Endothelial cell of umbilical vein (primary cell): Measurements from ENCODE around the gene SH3RF3. TPM values are rescaled to one million over a fixed set of nuclear protein-coding genes. Genes with fewer than 3 reads are reported as not detected.

ENCODE experiments used
- BruUV-seq: library from RNA; stranded (reverse); fragments of 400-500 nt; replicated peaks from 2 replicates; lab custom pipeline; 2021; lab: Mats Ljungman, UMichigan
- CTCF ChIA-PET: fragments of 300-600, 350-600 bp; sonication (Branson Sonifier 250); formaldehyde crosslinking; loops from one replicate; lab custom pipeline; 2021; ENCODE audit warnings: antibody characterized with exemption, inconsistent platforms; lab: Charles Lee
- POLR2A ChIA-PET: fragments of 300-600, 350-600 bp; sonication (Branson Sonifier 250); formaldehyde crosslinking; loops from one replicate; lab custom pipeline; 2021; ENCODE audit warnings: antibody characterized with exemption, inconsistent platforms; lab: Charles Lee
- DNase-seq: peaks from one replicate; pipeline ENCODE4 v3.0.0-alpha.2; 2011; ENCODE audit warnings: low read depth, low spot score
- FAIRE-seq: peaks from 2 replicates; lab custom pipeline; 2011; peaks lifted over from hg19 to GRCh38; lab: Jason Lieb, UNC
- H2AFZ ChIP-seq: 2 replicates; pipeline ENCODE4 v1.6.0; 2012; ENCODE audit warnings: low read depth, low read length, control low read depth, inconsistent platforms
- H3K27ac ChIP-seq: 2 replicates; pipeline ENCODE4 v1.5.1; 2011; ENCODE audit warnings: low read depth, mild to moderate bottlenecking, control low read depth, low read length, moderate library complexity; ENCODE audit not compliant: insufficient read depth
- H3K27me3 ChIP-seq, 2 experiments: 2 replicates each; pipeline versions ENCODE4 v1.6.0 to v1.6.1; 2011; ENCODE audit warnings: low read length in 2 of 2, mixed read lengths in 1 of 2; ENCODE audit not compliant: control insufficient read depth in 2 of 2, insufficient read depth in 2 of 2
- H3K36me3 ChIP-seq, 2 experiments: 2 replicates in 1 of 2; 3 replicates in 1 of 2; pipeline ENCODE4 v1.5.1; 2011; ENCODE audit warnings: low read length in 2 of 2, mild to moderate bottlenecking in 1 of 2, moderate library complexity in 1 of 2; ENCODE audit not compliant: control insufficient read depth in 2 of 2, insufficient read depth in 2 of 2; ENCODE audit errors: extremely low read depth in 1 of 2
- H3K4me1 ChIP-seq: 3 replicates; pipeline ENCODE4 v1.5.1; 2011; ENCODE audit warnings: mild to moderate bottlenecking, low read length; ENCODE audit not compliant: control insufficient read depth, insufficient read depth; ENCODE audit errors: extremely low read depth
- H3K4me2 ChIP-seq: 2 replicates; pipeline ENCODE4 v1.6.1; 2011; ENCODE audit warnings: low read length, control low read depth, mixed read lengths; ENCODE audit not compliant: insufficient read depth
- H3K4me3 ChIP-seq, 3 experiments: fragments of 200-600 bp in 1 of 3; sonication (generic), shearing (Covaris generic) in 1 of 3; replicated peaks in 1 of 3; 2 replicates each; pipeline ENCODE4 v1.5.1; 2011 to 2016; ENCODE audit warnings: control low read depth in 3 of 3, low read length in 3 of 3, mild to moderate bottlenecking in 2 of 3, inconsistent platforms in 1 of 3, low read depth in 1 of 3, moderate library complexity in 1 of 3; ENCODE audit not compliant: insufficient read depth in 1 of 3
- H3K79me2 ChIP-seq: 2 replicates; pipeline ENCODE4 v1.6.0; 2012; ENCODE audit warnings: low read length, inconsistent platforms; ENCODE audit not compliant: control insufficient read depth, insufficient read depth
- H3K9ac ChIP-seq: replicated peaks from 2 replicates; pipeline ENCODE3; 2011; ENCODE audit warnings: low read length, control low read depth; ENCODE audit not compliant: insufficient read depth; ENCODE audit errors: extremely low read depth
- H3K9me1 ChIP-seq: replicated peaks from 3 replicates; pipeline ENCODE4 v1.6.0; 2011; ENCODE audit warnings: mild to moderate bottlenecking, low read length; ENCODE audit not compliant: control insufficient read depth, insufficient read depth; ENCODE audit errors: extremely low read depth
- H3K9me3 ChIP-seq: replicated peaks from 2 replicates; pipeline ENCODE4 v1.5.1; 2012; ENCODE audit warnings: low read length, inconsistent platforms; ENCODE audit not compliant: control insufficient read depth, insufficient read depth
- H4K20me1 ChIP-seq: replicated peaks from 2 replicates; pipeline ENCODE3; 2011; ENCODE audit warnings: mild to moderate bottlenecking, low read length; ENCODE audit not compliant: control insufficient read depth, insufficient read depth; ENCODE audit errors: extremely low read depth
- CTCF ChIP-seq, 2 donors: IDR thresholded peaks; 1 replicate in 1 of 2; 2 replicates in 1 of 2; pipeline ENCODE4 v1.5.1; 2011; ENCODE audit warnings: low read length in 2 of 2, mild to moderate bottlenecking in 2 of 2, moderate library complexity in 2 of 2, control low read depth in 1 of 2, inconsistent platforms in 1 of 2, low read depth in 1 of 2; ENCODE audit not compliant: insufficient read depth in 1 of 2; ENCODE audit errors: extremely low read depth in 1 of 2
- EZH2 ChIP-seq: IDR thresholded peaks from 2 replicates; pipeline ENCODE4 v1.6.1; 2012; ENCODE audit warnings: borderline replicate concordance, low read depth, mild to moderate bottlenecking, moderate library complexity, low read length, inconsistent platforms; ENCODE audit not compliant: severe bottlenecking
- FOS ChIP-seq: IDR thresholded peaks from 2 replicates; pipeline ENCODE4 v1.6.1; 2011; ENCODE audit warnings: mild to moderate bottlenecking, low read length, moderate library complexity, borderline replicate concordance; ENCODE audit not compliant: insufficient read depth
- GATA2 ChIP-seq: IDR thresholded peaks from 2 replicates; pipeline ENCODE4 v1.7.0; 2011; ENCODE audit warnings: low read depth, mild to moderate bottlenecking, moderate library complexity, mixed read lengths, low read length; ENCODE audit not compliant: insufficient read length, insufficient read depth
- dilution Hi-C: fragments of 300-500 bp; cut with MboI; formaldehyde crosslinking; loops from one replicate; pipeline ENCODE4 v1.15.0; 2019; ENCODE audit warnings: low sequenced_read_pairs; ENCODE audit not compliant: extremely low pct_ligation_motif_present
- intact Hi-C: fragments of 100-400 bp; cut with micrococcal nuclease; formaldehyde crosslinking; loops from one replicate; pipeline ENCODE4 v1.10.0; 2022
- polyA plus RNA-seq, 4 experiments: library from polyadenylated mRNA; depleted of rRNA in 3 of 4; stranded (reverse) in 3 of 4; unstranded in 1 of 4; fragments of >200 nt; gene quantifications; 2 replicates each; pipeline versions ENCODE4 v1.2.1 to v1.2.3, GENCODE V29; 2011 to 2012; ENCODE audit warnings: missing spikeins in 1 of 4
- total RNA-seq: library from RNA; stranded (reverse); gene quantifications from 2 replicates; pipeline ENCODE4 v1.2.3, GENCODE V29; 2021
- TF ChIP-seq, protein P1 (sequence below): IDR thresholded peaks from 2 replicates; pipeline ENCODE4 v1.6.1; 2011; ENCODE audit not compliant: insufficient read depth, insufficient read length

Gene SH3RF3
- total and polyA plus RNA-seq, 2 donors (not counting 3 experiments of a cell fraction or from before 2014, with no cell fraction given): 3.8 to 14.7 TPM

DNA sequence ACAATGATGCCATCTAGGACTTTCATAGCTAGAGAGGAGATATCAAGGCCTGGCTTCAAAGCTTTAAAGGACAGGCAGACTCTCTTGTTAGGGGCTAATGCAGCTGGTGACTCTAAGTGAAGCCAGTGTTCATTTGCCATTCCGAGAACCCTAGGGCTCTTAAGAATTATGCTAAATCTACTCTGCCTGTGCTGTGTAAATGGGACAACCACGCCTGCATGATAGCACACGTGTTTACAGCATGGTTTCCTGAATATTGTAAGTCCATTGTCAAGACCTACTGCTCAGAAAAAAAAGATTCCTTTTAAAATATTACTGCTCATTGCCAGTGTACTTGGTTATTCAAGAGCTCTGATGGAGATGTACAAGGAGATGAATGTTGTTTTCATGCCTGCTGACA lies 296.4 kb downstream of the SH3RF3 start:
- H3K9me3 ChIP-seq: no peaks in the 10 kb centered on the region
- TF ChIP-seq CTCF (IDR thresholded peaks at IDR 0.05; ENCODE audit: extremely low read depth in 1 of 2, insufficient read depth in 1 of 2, low read depth in 1 of 2, low read length in 2 of 2) (no peak), GATA2 (no peak), FOS (no peak), EZH2 (no peak)
- TF ChIP-seq, protein P1, sequence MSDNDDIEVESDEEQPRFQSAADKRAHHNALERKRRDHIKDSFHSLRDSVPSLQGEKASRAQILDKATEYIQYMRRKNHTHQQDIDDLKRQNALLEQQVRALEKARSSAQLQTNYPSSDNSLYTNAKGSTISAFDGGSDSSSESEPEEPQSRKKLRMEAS: no peak
- no peaks in the 10 kb centered on the region for H3K9me1 ChIP-seq
- dilution Hi-C loops: no loop called here
- POLR2A ChIA-PET: no interaction called here
- H2AFZ ChIP-seq: no peak overlapping the region
- H3K27me3 ChIP-seq: no peaks in the 10 kb centered on the region
- DNase-seq (no peak), FAIRE-seq (no peak)
- BruUV-seq: no TSS peak
- no peaks in the 10 kb centered on the region for H4K20me1 ChIP-seq
- no peaks in the 10 kb centered on the region for H3K79me2 ChIP-seq
- H3K27ac ChIP-seq: no peak overlapping the region
- H3K36me3 ChIP-seq: no peaks in the 10 kb centered on the region
- no peak overlapping the region for H3K4me2 ChIP-seq
- CTCF ChIA-PET: interaction anchor here (1.2 to 1.4 kb wide), 2 partner anchors 18 to 85 kb away, joined by 3 to 5 read pairs; no protein-coding TSS in a partner anchor
- intact Hi-C loops: no loop called here
- H3K9ac ChIP-seq: no peak overlapping the region
- H3K4me3 ChIP-seq: no peak overlapping the region
- no peaks in the 10 kb centered on the region for H3K4me1 ChIP-seq
